Calu3 (cell line): ENCODE data around the gene TMC1. TPM values are rescaled to one million over a fixed set of nuclear protein-coding genes. Genes with fewer than 3 reads are reported as not detected.

Source experiments
- BruUV-seq: library from RNA; stranded (reverse); fragments of 400-500 nt; replicated peaks from 2 replicates; lab custom pipeline; 2021; lab: Mats Ljungman, UMichigan
- CTCF ChIA-PET: fragments of 300-600 bp; sonication (Branson Sonifier 250); formaldehyde crosslinking; loops from one replicate; lab custom pipeline; 2022; ENCODE audit warnings: antibody characterized with exemption; lab: Charles Lee
- DNase-seq: peaks from one replicate; pipeline ENCODE4 v3.0.0; 2022
- H3K27ac Mint-ChIP-seq: one replicate; pipeline ENCODE4 v1.8.0; 2022; ENCODE audit warnings: mixed read lengths; ENCODE audit not compliant: unreplicated experiment
- H3K27me3 Mint-ChIP-seq: one replicate; pipeline ENCODE4 v1.8.0; 2022; ENCODE audit warnings: mixed read lengths; ENCODE audit not compliant: unreplicated experiment
- H3K36me3 Mint-ChIP-seq: one replicate; pipeline ENCODE4 v1.8.0; 2022; ENCODE audit warnings: mild to moderate bottlenecking, moderate library complexity, mixed read lengths; ENCODE audit not compliant: insufficient read depth, unreplicated experiment
- H3K4me1 Mint-ChIP-seq: one replicate; pipeline ENCODE4 v1.8.0; 2022; ENCODE audit warnings: mild to moderate bottlenecking, low read depth, mixed read lengths; ENCODE audit not compliant: unreplicated experiment
- H3K4me3 Mint-ChIP-seq: one replicate; pipeline ENCODE4 v1.8.0; 2022; ENCODE audit warnings: mild to moderate bottlenecking, low read depth, moderate library complexity, mixed read lengths; ENCODE audit not compliant: unreplicated experiment
- H3K9me3 Mint-ChIP-seq: one replicate; pipeline ENCODE4 v1.8.0; 2022; ENCODE audit warnings: low read depth, mixed read lengths; ENCODE audit not compliant: unreplicated experiment
- CTCF ChIP-seq: fragments of 200-600 bp; IDR thresholded peaks from one replicate; pipeline ENCODE4 v1.8.0; 2022; ENCODE audit warnings: antibody characterized with exemption; ENCODE audit not compliant: unreplicated experiment
- intact Hi-C: fragments of 100-400 bp; cut with micrococcal nuclease; formaldehyde crosslinking; loops from one replicate; pipeline ENCODE4 v1.10.0; 2022; ENCODE audit not compliant: unreplicated experiment
- total RNA-seq: library from RNA; stranded (reverse); gene quantifications from 2 replicates; pipeline ENCODE4 v1.2.3, GENCODE V29; 2022

Gene TMC1
- total RNA-seq, 1 experiment from 2014 or later: not detected

GRCh38 chr9:72882117-72882775 lies 360.8 kb downstream of the TMC1 start:
- Mint-ChIP-seq H3K4me1 (no peaks in the 10 kb centered on the region), H3K36me3 (no peaks in the 10 kb centered on the region), H3K27me3 (no peaks in the 10 kb centered on the region), H3K27ac (no peak overlapping the region), H3K9me3 (no peaks in the 10 kb centered on the region), H3K4me3 (no peak overlapping the region)
- CTCF ChIA-PET: no interaction called here
- BruUV-seq: no TSS peak
- TF ChIP-seq CTCF: no peak
- DNase-seq: no peak
- intact Hi-C loops: no loop called here

GRCh38 chr9:72883875-72884274 lies 362.5 kb downstream of the TMC1 start:
- TF ChIP-seq CTCF: no peak
- H3K27ac Mint-ChIP-seq: no peak overlapping the region

GRCh38 chr9:72884508-72884907 lies 363.1 kb downstream of the TMC1 start:
- H3K36me3 Mint-ChIP-seq: no peaks in the 10 kb centered on the region
- H3K4me1 Mint-ChIP-seq: no peaks in the 10 kb centered on the region
- no peak for DNase-seq
- BruUV-seq: no TSS peak
- intact Hi-C loops: no loop called here
- H3K27me3 Mint-ChIP-seq: no peaks in the 10 kb centered on the region
- CTCF ChIA-PET: no interaction called here
- TF ChIP-seq CTCF: no peak
- H3K27ac Mint-ChIP-seq: no peak overlapping the region
- H3K9me3 Mint-ChIP-seq: no peaks in the 10 kb centered on the region
- H3K4me3 Mint-ChIP-seq: no peak overlapping the region

More at GRCh38 chr9:72883875-72884274, 362.5 kb downstream of the TMC1 start:
- H3K36me3 Mint-ChIP-seq: no peaks in the 10 kb centered on the region
- H3K27me3 Mint-ChIP-seq: no peaks in the 10 kb centered on the region
- H3K9me3 Mint-ChIP-seq: no peaks in the 10 kb centered on the region
- DNase-seq: no peak
- CTCF ChIA-PET: no interaction called here
- H3K4me3 Mint-ChIP-seq: no peak overlapping the region
- no peaks in the 10 kb centered on the region for H3K4me1 Mint-ChIP-seq
- BruUV-seq: no TSS peak
- intact Hi-C loops: no loop called here

Other genes with a start within 250 kb of the TMC1 start
- 113 and 115 TPM in 2 replicates for gene ZFAND5, start 156.4 kb upstream of the TMC1 start, total RNA-seq